Neural crest cell (in vitro differentiated cells): ENCODE measurements around the gene ZNF593OS. TPM values are rescaled to one million over a fixed set of nuclear protein-coding genes. Genes with fewer than 3 reads are reported as not detected.
A peak's percentile ranks its signal among the peaks of the same experiment; 100 is the strongest.

Experiments used
- DNase-seq: peaks from one replicate; pipeline ENCODE4 v3.0.0; 2021; ENCODE audit warnings: low read depth, mixed read lengths, low spot score
- H3K27ac Mint-ChIP-seq: one replicate; pipeline ENCODE4 v1.8.0; 2021; ENCODE audit warnings: mild to moderate bottlenecking, mixed read lengths; ENCODE audit not compliant: unreplicated experiment
- H3K27me3 Mint-ChIP-seq: 2 replicates; pipeline ENCODE4 v1.8.0; 2021; ENCODE audit warnings: low read depth, mild to moderate bottlenecking, mixed read lengths
- H3K36me3 Mint-ChIP-seq: 2 replicates; pipeline ENCODE4 v1.8.0; 2021; ENCODE audit warnings: low read depth, mild to moderate bottlenecking, mixed read lengths
- H3K4me1 Mint-ChIP-seq: 2 replicates; pipeline ENCODE4 v1.8.0; 2021; ENCODE audit warnings: mixed read lengths
- H3K4me3 Mint-ChIP-seq: one replicate; pipeline ENCODE4 v1.8.0; 2021; ENCODE audit warnings: mild to moderate bottlenecking, mixed read lengths
- H3K9me3 Mint-ChIP-seq: 2 replicates; pipeline ENCODE4 v1.8.0; 2021; ENCODE audit warnings: mixed read lengths
- CTCF ChIP-seq: fragments of 200-600 bp; sonication (generic); conservative IDR thresholded peaks from 2 replicates; pipeline ENCODE4 v1.5.0; 2021; ENCODE audit warnings: antibody characterized with exemption, mild to moderate bottlenecking
- total RNA-seq: library from RNA; stranded (reverse); gene quantifications from 2 replicates; pipeline ENCODE4 v1.2.1, GENCODE V29; 2021

ZNF593OS gene
- total RNA-seq, 1 donor from 2014 or later = not detected

- no peaks in the 10 kb centered on the region for H3K36me3 Mint-ChIP-seq
- no peaks in the 10 kb centered on the region for H3K9me3 Mint-ChIP-seq
- H3K4me1 Mint-ChIP-seq = peaks cover 51% of the 10 kb centered on the region
- H3K4me3 Mint-ChIP-seq = peak overlapping the region; percentile 59
- peaks cover 46% of the 10 kb centered on the region for H3K27me3 Mint-ChIP-seq
- DNase-seq = no peak
- H3K27ac Mint-ChIP-seq = no peak overlapping the region
- TF ChIP-seq CTCF = no peak
These were observed 13.2 kb downstream of the ZNF593OS start for GRCh38 chr1:26158271-26158907.

- peak overlapping the region; percentile 56 for H3K4me3 Mint-ChIP-seq
These were observed 15.2 kb downstream of the ZNF593OS start for GRCh38 chr1:26156285-26157038.

GRCh38 chr1:26155370-26156284, 16.0 kb downstream of the ZNF593OS start:
- Mint-ChIP-seq H3K4me3 (no peak overlapping the region), H3K9me3 (no peaks in the 10 kb centered on the region), H3K27me3 (peaks cover 44% of the 10 kb centered on the region), H3K27ac (peak overlapping the region; percentile 52), H3K4me1 (peaks cover 43% of the 10 kb centered on the region), H3K36me3 (no peaks in the 10 kb centered on the region)
- no peak for DNase-seq
- TF ChIP-seq CTCF = no peak

More at GRCh38 chr1:26156285-26157038, 15.2 kb downstream of the ZNF593OS start:
- TF ChIP-seq CTCF = no peak
- Mint-ChIP-seq H3K9me3 (no peaks in the 10 kb centered on the region), H3K27ac (no peak overlapping the region), H3K27me3 (peaks cover 44% of the 10 kb centered on the region), H3K36me3 (no peaks in the 10 kb centered on the region), H3K4me1 (peaks cover 46% of the 10 kb centered on the region)
- no peak for DNase-seq

- H3K4me1 Mint-ChIP-seq = peaks cover 41% of the 10 kb centered on the region
- H3K4me3 Mint-ChIP-seq = no peak overlapping the region
- peaks cover 43% of the 10 kb centered on the region for H3K27me3 Mint-ChIP-seq
These were observed 16.9 kb downstream of the ZNF593OS start for GRCh38 chr1:26154750-26155149.

More at GRCh38 chr1:26154750-26155149, 16.9 kb downstream of the ZNF593OS start:
- no peak for TF ChIP-seq CTCF
- no peaks in the 10 kb centered on the region for H3K9me3 Mint-ChIP-seq
- no peak overlapping the region for H3K27ac Mint-ChIP-seq
- H3K36me3 Mint-ChIP-seq = no peaks in the 10 kb centered on the region
- DNase-seq = no peak
